ACHN (cell line): ENCODE data around the gene ETV2.
"Not testable (repeated sequence)": the region's sequence is repeated elsewhere in the genome, so short reads cannot be mapped to it uniquely, and the experiment has no call there.

Experiments used
- DNase-seq: peaks from one replicate; pipeline ENCODE4 v3.0.0-alpha.2; 2015
- in situ Hi-C: cut with HindIII; loops from 2 replicates; pipeline ENCODE4 v1.10.0; 2017; ENCODE audit warnings: low sequenced_read_pairs, low pct_ligation_motif_present, low pct_unique_long_range_greater_than_20kb

ETV2 gene, protein sequence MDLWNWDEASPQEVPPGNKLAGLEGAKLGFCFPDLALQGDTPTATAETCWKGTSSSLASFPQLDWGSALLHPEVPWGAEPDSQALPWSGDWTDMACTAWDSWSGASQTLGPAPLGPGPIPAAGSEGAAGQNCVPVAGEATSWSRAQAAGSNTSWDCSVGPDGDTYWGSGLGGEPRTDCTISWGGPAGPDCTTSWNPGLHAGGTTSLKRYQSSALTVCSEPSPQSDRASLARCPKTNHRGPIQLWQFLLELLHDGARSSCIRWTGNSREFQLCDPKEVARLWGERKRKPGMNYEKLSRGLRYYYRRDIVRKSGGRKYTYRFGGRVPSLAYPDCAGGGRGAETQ

DNA sequence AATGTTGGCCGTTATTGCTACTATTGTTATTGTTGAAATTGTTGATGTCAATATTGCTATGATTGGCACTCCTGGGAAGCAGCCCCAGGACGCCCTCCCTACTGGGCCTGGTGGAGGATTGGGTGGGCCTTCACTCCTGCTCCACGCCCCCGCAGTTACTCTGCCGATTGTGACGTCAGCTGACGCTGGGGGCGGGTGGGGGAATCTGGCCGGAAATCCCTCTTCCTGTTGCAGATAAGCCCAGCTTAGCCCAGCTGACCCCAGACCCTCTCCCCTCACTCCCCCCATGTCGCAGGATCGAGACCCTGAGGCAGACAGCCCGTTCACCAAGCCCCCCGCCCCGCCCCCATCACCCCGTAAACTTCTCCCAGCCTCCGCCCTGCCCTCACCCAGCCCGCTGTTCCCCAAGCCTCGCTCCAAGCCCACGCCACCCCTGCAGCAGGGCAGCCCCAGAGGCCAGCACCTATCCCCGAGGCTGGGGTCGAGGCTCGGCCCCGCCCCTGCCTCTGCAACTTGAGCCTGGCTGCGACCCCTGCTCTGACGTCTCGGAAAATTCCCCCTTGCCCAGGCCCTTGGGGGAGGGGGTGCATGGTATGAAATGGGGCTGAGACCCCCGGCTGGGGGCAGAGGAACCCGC lies at the start of gene ETV2:
Gene ETV2 (plus strand): TSS at position 231 of the 637 bp plus-strand sequence. CDS start 716 bp downstream, outside the sequence.
- in situ Hi-C loops, result no loop called here
- DNase-seq, result no peak

DNA sequence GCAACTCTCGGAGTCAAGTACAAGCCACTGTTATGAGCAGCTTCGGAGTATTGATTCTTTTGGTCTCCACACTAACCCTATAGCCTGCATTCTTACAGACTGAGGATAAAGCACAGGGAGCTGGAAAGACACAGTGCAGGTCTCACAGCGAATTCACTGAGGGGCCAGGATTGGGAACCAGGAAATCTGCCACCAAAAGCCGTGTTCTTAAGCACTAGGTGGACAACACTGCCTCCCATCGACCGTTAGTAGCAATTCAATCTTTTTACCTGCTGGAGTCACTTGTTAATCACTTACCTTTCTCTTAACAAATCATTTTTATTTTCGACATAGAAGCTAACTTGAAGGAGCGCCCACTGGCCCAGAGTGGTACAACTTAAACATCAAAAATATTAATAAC lies 49.3 kb upstream of the ETV2 start:
- in situ Hi-C loops, result no loop called here
- peak; percentile 8 for DNase-seq

DNA sequence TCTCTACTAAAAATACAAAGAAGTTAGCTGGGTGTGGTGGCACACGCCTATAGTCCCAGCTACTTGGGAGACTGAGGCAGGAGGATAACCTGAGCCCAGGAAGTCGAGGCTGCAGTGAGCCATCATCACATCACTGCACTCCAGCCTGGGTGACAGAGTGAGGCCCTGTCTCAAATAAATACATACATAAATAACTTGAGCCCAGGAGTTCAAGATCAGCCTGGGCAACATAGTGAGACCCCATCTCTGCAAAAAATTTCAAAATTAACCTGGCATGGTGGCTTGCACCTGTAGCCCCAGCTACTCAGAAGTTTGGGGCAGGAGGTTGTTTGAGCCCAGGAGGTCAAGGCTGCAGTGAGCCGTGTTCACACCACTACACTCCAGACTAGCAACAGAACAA lies 46.5 kb upstream of the ETV2 start:
- DNase-seq, in situ Hi-C loops: not testable (repeated sequence)

DNA sequence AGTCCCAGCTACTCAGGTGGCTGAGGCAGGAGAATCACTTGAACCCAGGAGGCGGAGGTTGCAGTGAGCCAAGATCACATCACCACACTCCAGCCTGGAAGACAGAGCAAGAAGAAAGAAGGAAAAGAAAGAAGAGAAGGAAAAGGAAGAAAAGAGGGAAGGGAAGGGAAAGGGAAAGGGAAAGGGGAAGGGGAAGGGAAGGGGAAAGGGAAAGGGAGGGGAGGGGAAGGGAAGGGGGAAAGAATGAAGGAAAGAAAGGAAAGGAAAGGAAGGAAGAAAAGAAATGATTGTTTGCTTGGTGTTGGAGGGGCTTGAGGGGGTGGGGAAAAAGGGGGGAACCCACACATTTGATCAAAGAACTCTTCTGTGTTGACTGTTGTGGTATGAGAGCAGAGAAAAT lies 45.6 kb upstream of the ETV2 start:
- no peak for DNase-seq
- in situ Hi-C loops, result no loop called here

DNA sequence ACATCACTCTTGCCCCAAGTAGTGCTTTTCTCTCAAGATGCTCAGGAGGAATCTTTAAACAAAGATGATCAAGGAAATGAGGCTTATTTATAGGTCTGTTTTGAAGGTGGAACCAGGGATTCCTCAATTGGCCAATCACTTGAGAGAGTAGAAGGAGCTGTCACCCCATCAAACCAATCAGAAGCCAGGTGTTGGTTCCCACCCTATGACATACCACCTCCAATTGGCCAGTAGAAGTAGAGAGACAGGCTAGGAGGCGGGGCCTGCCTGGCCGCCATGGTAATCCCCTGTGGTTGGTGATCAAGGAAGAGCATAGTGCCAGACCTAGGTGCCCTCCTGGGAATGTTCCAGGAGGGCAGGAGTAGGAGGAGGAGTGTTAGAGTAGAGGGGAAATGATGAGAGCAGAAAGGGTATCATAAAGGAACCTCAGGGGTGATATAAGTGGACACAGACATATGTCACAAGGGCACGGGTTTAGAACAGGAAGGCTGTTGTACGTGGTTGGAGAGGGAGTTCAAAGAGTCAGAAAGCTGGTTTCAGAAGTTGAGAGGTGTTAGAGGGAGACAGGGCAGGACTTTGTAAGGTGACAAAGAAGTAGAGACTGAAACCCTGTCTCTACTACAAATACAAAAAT lies 45.1 kb upstream of the ETV2 start:
- in situ Hi-C loops, result no loop called here
- no peak for DNase-seq

DNA sequence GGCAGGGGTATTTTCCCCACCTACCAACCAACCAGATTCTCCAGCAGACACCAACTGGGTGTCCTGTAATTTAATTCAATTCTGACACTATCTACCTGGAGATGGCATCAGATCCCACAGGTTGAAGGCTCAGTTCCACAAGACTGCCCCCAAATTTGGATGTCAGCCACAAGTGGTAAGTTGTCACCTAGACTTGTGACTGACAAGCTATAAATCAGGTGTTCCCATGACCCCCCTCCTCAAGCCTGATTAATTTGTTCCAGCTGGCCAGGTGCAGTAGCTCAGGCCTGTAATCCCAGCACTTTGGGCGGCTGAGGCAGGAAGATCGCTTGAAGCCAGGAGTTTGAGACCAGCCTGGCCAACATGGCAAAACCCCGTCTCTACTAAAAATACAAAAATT lies 39.6 kb upstream of the ETV2 start:
- in situ Hi-C loops, result no loop called here
- no peak for DNase-seq

- DNase-seq, in situ Hi-C loops: not testable (repeated sequence)
These were observed 37.1 kb upstream of the ETV2 start for GRCh38 chr19:35604436-35604835.

GRCh38 chr19:35607170-35607569 lies 34.4 kb upstream of the ETV2 start:
- DNase-seq, in situ Hi-C loops: not testable (repeated sequence)

DNA sequence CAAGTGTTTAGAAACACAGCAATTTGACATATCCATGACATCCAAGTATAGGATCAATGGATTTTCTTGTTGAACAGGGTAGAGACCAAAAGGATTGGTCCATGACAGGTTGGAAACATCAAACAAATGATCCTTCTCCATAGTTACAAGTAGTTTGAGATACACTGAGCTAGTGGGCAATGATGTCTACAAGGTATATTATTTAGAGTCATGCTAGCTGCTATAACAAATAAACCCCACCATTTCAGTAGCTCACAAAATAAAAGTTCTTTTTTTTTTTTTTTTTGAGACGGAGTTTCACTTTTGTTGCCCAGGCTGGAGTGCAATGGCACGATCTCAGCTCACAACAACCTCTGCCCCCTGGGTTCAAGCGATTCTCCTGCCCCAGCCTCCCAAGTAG lies 33.9 kb upstream of the ETV2 start:
- no peak for DNase-seq
- in situ Hi-C loops, result no loop called here

GRCh38 chr19:35608251-35608650 lies 33.3 kb upstream of the ETV2 start:
- in situ Hi-C loops, result no loop called here
- DNase-seq, result no peak

DNA sequence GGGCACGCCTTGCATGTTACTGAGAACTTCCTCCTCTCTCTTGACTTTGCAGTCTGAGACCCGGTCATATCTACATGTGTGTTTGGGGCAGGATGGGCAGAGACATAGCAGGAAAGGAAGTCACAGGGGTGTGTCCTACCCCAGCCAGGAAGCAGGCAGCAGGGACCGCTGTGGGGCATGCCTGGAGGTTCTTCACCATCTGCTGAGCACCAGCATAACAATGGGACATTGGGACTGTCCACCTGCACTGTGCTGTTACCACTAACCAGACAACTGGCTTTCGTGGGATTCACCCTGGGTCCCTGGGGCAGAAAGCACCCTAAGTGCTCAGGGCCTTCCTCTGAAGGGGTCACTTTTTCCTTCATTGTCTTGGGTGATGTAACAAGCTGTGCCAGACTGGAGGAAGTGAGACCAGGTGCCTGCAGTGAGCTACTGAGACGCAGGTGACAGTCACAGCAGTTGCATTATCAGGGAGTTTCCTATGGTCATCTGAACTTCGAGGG lies 31.6 kb upstream of the ETV2 start:
- in situ Hi-C loops, result no loop called here
- no peak for DNase-seq

DNA sequence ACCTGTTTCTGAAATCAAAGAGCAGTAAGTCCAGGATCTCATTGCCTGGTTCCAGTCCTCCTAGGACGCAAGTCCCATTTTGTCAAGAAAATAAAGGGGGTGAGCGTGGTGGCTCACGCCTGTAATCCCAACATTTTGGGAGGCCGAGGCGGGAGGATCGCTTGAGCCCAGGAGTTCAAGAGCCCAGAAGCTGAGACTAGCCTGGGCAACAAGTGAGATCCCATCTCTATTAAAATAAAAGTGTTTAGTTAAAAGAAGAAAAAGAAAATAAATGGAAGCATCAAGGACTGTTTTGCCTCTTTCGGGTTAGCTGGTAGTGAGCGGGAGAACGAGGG lies 29.4 kb upstream of the ETV2 start:
- in situ Hi-C loops, result no loop called here

GRCh38 chr19:35612559-35613321 lies 28.8 kb upstream of the ETV2 start, which contains the start of gene HAUS5:
Gene HAUS5 (plus strand): TSS chr19:35612735. CDS start chr19:35612795, 60 bp downstream.
- in situ Hi-C loops, result no loop called here
- DNase-seq, result peak; percentile 90

More for the DNA sequence above, 29.4 kb upstream of the ETV2 start:
- no peak for DNase-seq

GRCh38 chr19:35613574-35613973 lies 28.0 kb upstream of the ETV2 start:
- in situ Hi-C loops, result no loop called here
- no peak for DNase-seq

GRCh38 chr19:35615036-35615435 lies 26.5 kb upstream of the ETV2 start:
- in situ Hi-C loops, result no loop called here
- no peak for DNase-seq

DNA sequence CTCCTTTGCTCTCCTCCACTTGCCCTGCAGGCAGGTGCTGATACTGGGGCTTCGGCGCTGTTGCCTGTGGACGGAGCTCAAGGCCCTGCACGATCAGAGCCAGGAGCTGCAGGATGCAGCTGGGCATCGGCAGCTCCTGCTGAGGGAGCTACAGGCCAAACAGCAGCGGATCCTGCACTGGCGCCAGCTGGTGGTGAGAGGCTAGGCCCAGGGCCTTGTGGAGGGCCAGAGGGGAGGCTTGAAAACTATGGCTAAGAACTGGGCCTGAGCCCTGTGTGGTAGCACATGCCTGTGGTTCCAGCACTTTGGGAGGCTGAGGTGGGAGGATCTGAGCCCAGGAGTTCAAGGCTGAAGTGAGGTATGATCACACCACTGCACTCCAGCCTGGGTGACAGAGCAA lies 22.7 kb upstream of the ETV2 start:
- in situ Hi-C loops, result no loop called here

GRCh38 chr19:35619290-35619923 lies 22.1 kb upstream of the ETV2 start:
- in situ Hi-C loops, result no loop called here
- DNase-seq, result no peak

More for the DNA sequence above, 22.7 kb upstream of the ETV2 start:
- DNase-seq, result no peak

DNA sequence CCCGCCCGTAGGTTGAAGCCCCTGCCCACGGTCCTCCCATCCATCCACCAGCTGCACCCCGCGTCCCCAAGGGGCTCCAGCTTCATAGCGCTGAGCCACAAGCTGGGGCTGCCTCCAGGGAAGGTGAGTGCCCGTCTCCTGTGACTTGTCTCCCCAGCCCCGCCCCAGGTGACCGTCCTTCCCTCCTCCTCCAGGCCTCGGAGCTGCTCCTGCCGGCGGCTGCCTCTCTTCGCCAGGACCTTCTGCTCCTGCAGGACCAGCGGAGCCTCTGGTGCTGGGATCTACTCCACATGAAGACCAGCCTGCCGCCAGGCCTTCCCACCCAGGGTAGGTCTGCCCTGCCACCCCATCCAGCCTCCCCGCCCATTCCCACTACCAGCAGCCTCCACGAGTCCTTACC lies 21.5 kb upstream of the ETV2 start:
- in situ Hi-C loops, result no loop called here
- no peak for DNase-seq
